Keratinocyte (primary cell): ENCODE measurements around the gene BTF3. TPM values are rescaled to one million over a fixed set of nuclear protein-coding genes. Genes with fewer than 3 reads are reported as not detected.

ENCODE experiments used
- DNase-seq: peaks from one replicate; pipeline ENCODE4 v3.0.0-alpha.2; 2011; ENCODE audit warnings: low read depth, missing footprints, low spot score
- FAIRE-seq: peaks from 2 replicates; lab custom pipeline; 2011; peaks lifted over from hg19 to GRCh38; lab: Jason Lieb, UNC
- H2AFZ ChIP-seq: 2 replicates; pipeline ENCODE4 v1.6.0; 2012; ENCODE audit warnings: low read length, control low read depth, inconsistent platforms; ENCODE audit not compliant: control insufficient read depth
- H3K27ac ChIP-seq: 2 replicates; pipeline ENCODE4 v1.5.1; 2011; ENCODE audit warnings: low read length; ENCODE audit not compliant: control insufficient read depth, insufficient read depth
- H3K27me3 ChIP-seq: 3 replicates; pipeline ENCODE4 v1.6.0; 2011; ENCODE audit warnings: low read length; ENCODE audit not compliant: control insufficient read depth, insufficient read depth; ENCODE audit errors: extremely low read depth
- H3K36me3 ChIP-seq, 2 experiments: 2 replicates in 1 of 2; 3 replicates in 1 of 2; pipeline ENCODE4 v1.5.1; 2011; ENCODE audit warnings: low read length in 2 of 2, mild to moderate bottlenecking in 1 of 2; ENCODE audit not compliant: control insufficient read depth in 2 of 2, insufficient read depth in 2 of 2; ENCODE audit errors: extremely low read depth in 1 of 2
- H3K4me1 ChIP-seq: 3 replicates; pipeline ENCODE4 v1.5.1; 2011; ENCODE audit warnings: low read length; ENCODE audit not compliant: control insufficient read depth, insufficient read depth; ENCODE audit errors: extremely low read depth
- H3K4me2 ChIP-seq: 3 replicates; pipeline ENCODE4 v1.6.0; 2011; ENCODE audit warnings: low read depth, low read length; ENCODE audit not compliant: control insufficient read depth, insufficient read depth; ENCODE audit errors: extremely low read depth
- H3K4me3 ChIP-seq, 3 experiments: fragments of 200-600 bp in 1 of 3; sonication (generic) in 1 of 3; 2 replicates in 2 of 3; 3 replicates in 1 of 3; pipeline ENCODE4 v1.5.1; 2011 to 2016; ENCODE audit warnings: low read length in 3 of 3, mild to moderate bottlenecking in 3 of 3, control low read depth in 2 of 3, inconsistent platforms in 1 of 3, low read depth in 1 of 3, mixed read lengths in 1 of 3, mixed run types in 1 of 3, moderate library complexity in 1 of 3; ENCODE audit not compliant: control insufficient read depth in 2 of 3, insufficient read depth in 2 of 3; ENCODE audit errors: extremely low read depth in 1 of 3
- H3K79me2 ChIP-seq: 2 replicates; pipeline ENCODE4 v1.6.0; 2012; ENCODE audit warnings: low read length; ENCODE audit not compliant: control insufficient read depth, insufficient read depth
- H3K9ac ChIP-seq: 3 replicates; pipeline ENCODE4 v1.6.0; 2011; ENCODE audit warnings: low read length; ENCODE audit not compliant: control insufficient read depth, insufficient read depth; ENCODE audit errors: extremely low read depth
- H3K9me1 ChIP-seq: 3 replicates; pipeline ENCODE4 v1.6.0; 2011; ENCODE audit warnings: low read length; ENCODE audit not compliant: control insufficient read depth, insufficient read depth; ENCODE audit errors: extremely low read depth
- H3K9me3 ChIP-seq: 2 replicates; pipeline ENCODE4 v1.5.1; 2012; ENCODE audit warnings: low read depth, low read length; ENCODE audit not compliant: control insufficient read depth
- H4K20me1 ChIP-seq: 3 replicates; pipeline ENCODE4 v1.6.0; 2011; ENCODE audit warnings: low read length; ENCODE audit not compliant: control insufficient read depth, insufficient read depth; ENCODE audit errors: extremely low read depth
- CTCF ChIP-seq, 3 experiments: IDR thresholded peaks in 1 of 3; conservative IDR thresholded peaks in 1 of 3; optimal IDR thresholded peaks in 1 of 3; 2 replicates in 2 of 3; 3 replicates in 1 of 3; pipeline versions ENCODE3 to v1.5.1; 2011; ENCODE audit warnings: low read length in 3 of 3, mild to moderate bottlenecking in 3 of 3, moderate library complexity in 2 of 3, control low read depth in 1 of 3, inconsistent platforms in 1 of 3; ENCODE audit not compliant: insufficient read depth in 2 of 3; ENCODE audit errors: extremely low read depth in 1 of 3
- EZH2 ChIP-seq: IDR thresholded peaks from one replicate; pipeline ENCODE4 v1.6.1; 2012; ENCODE audit warnings: inconsistent platforms, mild to moderate bottlenecking, low read length, moderate library complexity
- dilution Hi-C: fragments of 300-500 bp; cut with MboI; formaldehyde crosslinking; loops from one replicate; pipeline ENCODE4 v1.7.0; 2020; ENCODE audit warnings: low sequenced_read_pairs; ENCODE audit not compliant: extremely low pct_ligation_motif_present
- polyA plus RNA-seq, 5 experiments: library from polyadenylated mRNA; depleted of rRNA in 3 of 5; stranded (reverse) in 3 of 5; stranded (forward) in 1 of 5; unstranded in 1 of 5; fragments of >200 nt; gene quantifications; 1 replicate in 1 of 5; 2 replicates in 3 of 5; 3 replicates in 1 of 5; pipeline versions ENCODE4 v1.2.1 to v1.2.3, GENCODE V29; 2011 to 2012; ENCODE audit warnings: missing spikeins in 2 of 5, low read depth in 1 of 5, low replicate concordance in 1 of 5

The BTF3 gene
- polyA plus RNA-seq, 1 donor (not counting 4 experiments of a cell fraction or from before 2014, with no cell fraction given): 857 TPM

- no peak for TF ChIP-seq CTCF (optimal IDR thresholded peaks at IDR 0.05 in 1 of 3, IDR thresholded peaks at IDR 0.05 in 1 of 3, conservative IDR thresholded peaks at IDR 0.05 in 1 of 3; ENCODE audit: extremely low read depth in 1 of 3, insufficient read depth in 2 of 3, low read length in 3 of 3)
- TF ChIP-seq EZH2: no peak
- H3K79me2 ChIP-seq: no peaks in the 10 kb centered on the region
- H3K27me3 ChIP-seq: no peaks in the 10 kb centered on the region
- H3K4me1 ChIP-seq: peaks cover 40% of the 10 kb centered on the region
- H3K4me3 ChIP-seq: no peak overlapping the region
- H3K9me1 ChIP-seq: no peaks in the 10 kb centered on the region
- no peak overlapping the region for H3K27ac ChIP-seq
- no peak overlapping the region for H2AFZ ChIP-seq
- H3K9ac ChIP-seq: no peak overlapping the region
- H4K20me1 ChIP-seq: no peaks in the 10 kb centered on the region
- no peaks in the 10 kb centered on the region for H3K9me3 ChIP-seq
- no peak for FAIRE-seq
- no peaks in the 10 kb centered on the region for H3K36me3 ChIP-seq
- no peak for DNase-seq
- H3K4me2 ChIP-seq: no peak overlapping the region
- dilution Hi-C loops: no loop called here
Observed at GRCh38 chr5:73545403-73545779, 47.1 kb downstream of the BTF3 start.

- H3K9me1 ChIP-seq: no peaks in the 10 kb centered on the region
- H3K27me3 ChIP-seq: no peaks in the 10 kb centered on the region
- DNase-seq: no peak
- H3K4me2 ChIP-seq: no peak overlapping the region
- no peak overlapping the region for H3K27ac ChIP-seq
- peaks cover 2 to 5% of the 10 kb centered on the region in 2 experiments for H3K36me3 ChIP-seq
- no peak overlapping the region for H3K4me3 ChIP-seq
- H3K9me3 ChIP-seq: no peaks in the 10 kb centered on the region
- no peak overlapping the region for H2AFZ ChIP-seq
- H3K9ac ChIP-seq: no peak overlapping the region
- H3K4me1 ChIP-seq: peaks cover 6% of the 10 kb centered on the region
- H3K79me2 ChIP-seq: no peaks in the 10 kb centered on the region
- dilution Hi-C loops: no loop called here
- peak; percentile 5 for FAIRE-seq
- H4K20me1 ChIP-seq: no peaks in the 10 kb centered on the region
- TF ChIP-seq CTCF (optimal IDR thresholded peaks at IDR 0.05 in 1 of 3, IDR thresholded peaks at IDR 0.05 in 1 of 3, conservative IDR thresholded peaks at IDR 0.05 in 1 of 3; ENCODE audit: extremely low read depth in 1 of 3, insufficient read depth in 2 of 3, low read length in 3 of 3): no peak
- no peak for TF ChIP-seq EZH2
Observed at GRCh38 chr5:73550016-73550415, 51.8 kb downstream of the BTF3 start.
